A549 (cell line): ENCODE results near the gene STOML3.

Experiments used
- CHD2 ChIP-seq: fragments of 150-350 bp; IDR thresholded peaks from 2 replicates; pipeline ENCODE4 v1.6.1; 2014; ENCODE audit warnings: low read length; ENCODE audit not compliant: partially characterized antibody
- CHD4 ChIP-seq: fragments of 200-600 bp; sonication (generic); IDR thresholded peaks from 2 replicates; pipeline ENCODE4 v1.6.1; 2016; ENCODE audit warnings: antibody characterized with exemption, mild to moderate bottlenecking, borderline replicate concordance
- CTCF ChIP-seq: fragments of >200 bp; sonication (Bioruptor Twin); formaldehyde crosslinking; IDR thresholded peaks from 3 replicates; pipeline ENCODE4 v1.5.1; 2016
- EP300 ChIP-seq, 2 experiments: fragments of >200 bp; sonication (Bioruptor Twin); formaldehyde crosslinking; IDR thresholded peaks; 2 replicates in 1 of 2; 3 replicates in 1 of 2; pipeline ENCODE4 v1.6.1; 2016 to 2017
- HOXA7 ChIP-seq: fragments of 250-450 bp; sonication (Bioruptor Pico); IDR thresholded peaks from 2 replicates; pipeline ENCODE4 v1.5.0; 2020; ENCODE audit warnings: mild to moderate bottlenecking, moderate library complexity
- JUN ChIP-seq, 2 experiments: fragments of >200 bp; sonication (Bioruptor Twin); formaldehyde crosslinking; IDR thresholded peaks; 2 replicates in 1 of 2; 3 replicates in 1 of 2; pipeline ENCODE4 v1.6.1; 2016 to 2017
- MAX ChIP-seq: IDR thresholded peaks from 2 replicates; pipeline ENCODE4 v1.6.1; 2012
- POLR2A ChIP-seq: IDR thresholded peaks from 2 replicates; pipeline ENCODE4 v1.6.1; 2012; ENCODE audit warnings: mild to moderate bottlenecking, low read length
- RAD21 ChIP-seq, 2 experiments: fragments of >200 bp in 1 of 2; sonication (Bioruptor Twin) in 1 of 2; formaldehyde crosslinking in 1 of 2; IDR thresholded peaks in 1 of 2; conservative IDR thresholded peaks in 1 of 2; 2 replicates in 1 of 2; 3 replicates in 1 of 2; pipeline ENCODE4 v1.6.1; 2012 to 2018; ENCODE audit warnings: inconsistent platforms in 1 of 2

GRCh38 chr13:39040206-39040605 is 49.6 kb upstream of the STOML3 start:
- TF ChIP-seq MAX (no peak), CTCF (no peak), CHD4 (no peak), RAD21 (conservative IDR thresholded peaks at IDR 0.05 in 1 of 2, IDR thresholded peaks at IDR 0.05 in 1 of 2) (no peak), HOXA7 (CRISPR knock-in tag) (no peak), CHD2 (no peak), JUN (IDR thresholded peaks at IDR 0.05) (no peak), EP300 (IDR thresholded peaks at IDR 0.05) (no peak), POLR2A (no peak)
